ENCODE measurements around the gene SRSF6. TPM values are rescaled to one million over a fixed set of nuclear protein-coding genes. Genes with fewer than 3 reads are reported as not detected.
"Not testable (repeated sequence)": the region's sequence is repeated elsewhere in the genome, so short reads cannot be mapped to it uniquely, and the experiment has no call there.

Gene SRSF6
- total RNA-seq, 1 experiment from 2014 or later: 335 TPM

DNA sequence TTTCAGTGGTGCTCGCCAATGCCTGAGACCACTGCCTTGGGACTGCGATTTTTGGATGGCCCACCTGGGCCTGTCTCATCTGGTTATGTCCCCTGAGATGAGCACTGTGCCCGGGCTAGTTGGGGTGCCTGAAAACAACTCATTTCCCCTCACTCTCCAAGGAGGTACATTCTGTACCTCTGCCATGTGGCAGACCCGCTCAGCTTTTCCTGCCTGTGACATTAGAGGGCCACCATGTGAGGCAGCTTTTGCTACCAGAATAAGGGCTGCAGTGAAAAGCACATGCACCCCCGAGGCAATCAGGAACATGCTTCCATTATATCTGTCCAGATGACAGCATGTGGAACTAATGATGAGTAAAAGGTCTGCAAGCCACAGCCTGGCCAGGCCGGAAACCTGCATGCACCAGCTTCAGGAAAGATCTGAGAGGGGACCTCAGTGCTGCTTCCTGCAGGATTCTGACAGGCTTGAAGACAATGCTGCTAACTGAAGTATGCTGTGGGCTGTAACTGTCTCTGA, 11.3 kb upstream of the SRSF6 start:
- Histone ChIP-seq H3K9me3 (no peaks in the 10 kb centered on the region), H3K27me3 (replicated peaks; ENCODE audit: control insufficient read depth, insufficient read depth, low read length) (no peaks in the 10 kb centered on the region), H3K4me3 (ENCODE audit: low read depth, low read length) (no peak overlapping the region), H3K4me1 (no peaks in the 10 kb centered on the region), H3K36me3 (ENCODE audit: control insufficient read depth, insufficient read depth, low read length) (no peaks in the 10 kb centered on the region)
- H3K9me3 Mint-ChIP-seq (ENCODE audit: unreplicated experiment): no peaks in the 10 kb centered on the region
- no TSS peak for BruUV-seq (replicated peaks)
- H3K4me3 Mint-ChIP-seq (ENCODE audit: unreplicated experiment): no peak overlapping the region
- H3K27me3 Mint-ChIP-seq (ENCODE audit: insufficient read depth, unreplicated experiment): peaks cover 9% of the 10 kb centered on the region
- CTCF ChIA-PET: interaction anchor here (0.6 kb wide), 2 partner anchors 93 to 301 kb away, joined by 3 to 5 read pairs; no protein-coding TSS in a partner anchor
- no peaks in the 10 kb centered on the region for H3K36me3 Mint-ChIP-seq (ENCODE audit: insufficient read depth, unreplicated experiment)
- DNase-seq: peak in 1 of 2 experiments; percentile 44
- H3K4me1 Mint-ChIP-seq (ENCODE audit: low read depth, unreplicated experiment): no peaks in the 10 kb centered on the region
- intact Hi-C loops (cut with micrococcal nuclease; ENCODE audit: unreplicated experiment): no loop called here
- no peak overlapping the region for H3K27ac Mint-ChIP-seq (ENCODE audit: unreplicated experiment)
- TF ChIP-seq, protein P1, sequence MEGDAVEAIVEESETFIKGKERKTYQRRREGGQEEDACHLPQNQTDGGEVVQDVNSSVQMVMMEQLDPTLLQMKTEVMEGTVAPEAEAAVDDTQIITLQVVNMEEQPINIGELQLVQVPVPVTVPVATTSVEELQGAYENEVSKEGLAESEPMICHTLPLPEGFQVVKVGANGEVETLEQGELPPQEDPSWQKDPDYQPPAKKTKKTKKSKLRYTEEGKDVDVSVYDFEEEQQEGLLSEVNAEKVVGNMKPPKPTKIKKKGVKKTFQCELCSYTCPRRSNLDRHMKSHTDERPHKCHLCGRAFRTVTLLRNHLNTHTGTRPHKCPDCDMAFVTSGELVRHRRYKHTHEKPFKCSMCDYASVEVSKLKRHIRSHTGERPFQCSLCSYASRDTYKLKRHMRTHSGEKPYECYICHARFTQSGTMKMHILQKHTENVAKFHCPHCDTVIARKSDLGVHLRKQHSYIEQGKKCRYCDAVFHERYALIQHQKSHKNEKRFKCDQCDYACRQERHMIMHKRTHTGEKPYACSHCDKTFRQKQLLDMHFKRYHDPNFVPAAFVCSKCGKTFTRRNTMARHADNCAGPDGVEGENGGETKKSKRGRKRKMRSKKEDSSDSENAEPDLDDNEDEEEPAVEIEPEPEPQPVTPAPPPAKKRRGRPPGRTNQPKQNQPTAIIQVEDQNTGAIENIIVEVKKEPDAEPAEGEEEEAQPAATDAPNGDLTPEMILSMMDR (IDR thresholded peaks at IDR 0.05; ENCODE audit: insufficient read depth in 1 of 2, low read depth in 1 of 2, low read length in 1 of 2, severe bottlenecking in 1 of 2, unreplicated experiment in 1 of 2): no peak
- POLR2A ChIA-PET: no interaction called here

DNA sequence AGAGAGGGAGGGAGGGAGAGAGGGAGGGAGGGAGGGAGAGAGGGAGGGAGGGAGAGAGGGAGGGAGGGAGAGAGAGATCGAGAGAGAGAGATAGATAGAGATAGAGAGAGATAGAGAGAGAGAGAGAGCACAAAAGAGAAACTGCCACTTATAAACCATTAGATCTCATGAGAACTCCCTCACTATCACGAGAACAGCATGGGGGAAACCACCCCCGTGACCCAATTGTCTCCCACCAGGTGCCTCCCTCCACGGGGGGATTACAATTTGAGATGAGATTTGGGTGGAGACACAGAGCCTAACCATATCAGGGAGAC, 9.3 kb upstream of the SRSF6 start:
- H3K36me3 Mint-ChIP-seq (ENCODE audit: insufficient read depth, unreplicated experiment); H3K4me1 Mint-ChIP-seq (ENCODE audit: low read depth, unreplicated experiment); H3K36me3 ChIP-seq (ENCODE audit: control insufficient read depth, insufficient read depth, low read length); intact Hi-C loops (cut with micrococcal nuclease; ENCODE audit: unreplicated experiment); H3K27me3 Mint-ChIP-seq (ENCODE audit: insufficient read depth, unreplicated experiment); H3K4me1 ChIP-seq; H3K4me3 Mint-ChIP-seq (ENCODE audit: unreplicated experiment); H3K9me3 ChIP-seq; DNase-seq; H3K27ac Mint-ChIP-seq (ENCODE audit: unreplicated experiment); H3K4me3 ChIP-seq (ENCODE audit: low read depth, low read length); H3K27me3 ChIP-seq (replicated peaks; ENCODE audit: control insufficient read depth, insufficient read depth, low read length); BruUV-seq (replicated peaks); H3K9me3 Mint-ChIP-seq (ENCODE audit: unreplicated experiment): not testable (repeated sequence)
- CTCF ChIA-PET: interaction anchor here (0.6 to 1.8 kb wide), 23 partner anchors 9 to 750 kb away, joined by 3 to 20 read pairs (median 3); partner anchors contain the start of genes IFT52, SGK2 and SRSF6
- POLR2A ChIA-PET: interaction anchor here (1.0 to 1.3 kb wide), 2 partner anchors 9 to 10 kb away, joined by 5 to 6 read pairs; partner anchors contain the start of gene SRSF6

DNA sequence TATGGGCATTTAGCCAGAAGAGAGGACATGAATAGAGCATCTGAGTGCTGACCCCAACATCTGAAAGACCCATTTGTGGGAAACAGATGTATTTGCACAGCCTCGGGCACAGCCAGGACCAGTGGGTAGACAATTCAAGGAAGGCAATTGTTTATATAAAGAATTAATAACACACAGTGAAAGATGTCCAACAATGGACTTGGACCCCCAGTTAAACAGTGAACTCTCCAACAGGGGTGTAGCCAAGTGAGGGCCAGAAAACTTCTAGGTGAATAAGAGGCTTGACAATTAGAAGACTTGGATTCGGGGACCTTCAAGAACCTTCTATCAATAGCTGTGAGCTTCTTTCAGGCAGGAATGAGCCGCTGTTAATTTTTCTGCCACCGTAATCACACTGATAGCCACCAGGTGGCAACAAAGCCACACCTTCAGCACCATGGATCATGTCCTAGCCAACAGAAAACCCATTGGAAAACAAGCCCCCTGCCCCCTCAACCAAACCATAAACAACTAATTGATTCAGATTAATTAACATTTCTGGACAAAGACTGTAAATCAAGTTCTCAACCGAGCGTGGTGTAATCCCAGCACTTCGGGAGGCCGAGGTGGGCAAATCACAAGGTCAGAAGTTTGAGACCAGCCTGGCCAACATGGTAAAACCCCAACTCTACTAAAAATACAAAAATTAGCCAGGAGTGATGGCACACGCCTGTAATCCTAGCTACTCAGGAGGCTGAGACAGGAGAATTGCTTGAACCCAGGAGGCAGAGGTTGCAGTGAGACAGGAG, 8.8 kb upstream of the SRSF6 start:
- ChIA-PET CTCF (interaction anchor here (0.5 to 1.8 kb wide), 24 partner anchors 9 to 749 kb away, joined by 3 to 20 read pairs (median 3); partner anchors contain the start of genes IFT52, SGK2 and SRSF6), POLR2A (interaction anchor here (1.0 to 1.3 kb wide), 2 partner anchors 8 to 10 kb away, joined by 5 to 6 read pairs; partner anchors contain the start of gene SRSF6)
- no peaks in the 10 kb centered on the region for H3K9me3 Mint-ChIP-seq (ENCODE audit: unreplicated experiment)
- TF ChIP-seq, protein P1 (IDR thresholded peaks at IDR 0.05; ENCODE audit: insufficient read depth in 1 of 2, low read depth in 1 of 2, low read length in 1 of 2, severe bottlenecking in 1 of 2, unreplicated experiment in 1 of 2): peak; percentile 95
- H3K4me1 Mint-ChIP-seq (ENCODE audit: low read depth, unreplicated experiment): no peaks in the 10 kb centered on the region
- H3K27me3 Mint-ChIP-seq (ENCODE audit: insufficient read depth, unreplicated experiment): peaks cover 2% of the 10 kb centered on the region
- Histone ChIP-seq H3K27me3 (replicated peaks; ENCODE audit: control insufficient read depth, insufficient read depth, low read length) (no peaks in the 10 kb centered on the region), H3K36me3 (ENCODE audit: control insufficient read depth, insufficient read depth, low read length) (no peaks in the 10 kb centered on the region), H3K4me3 (ENCODE audit: low read depth, low read length) (no peak overlapping the region), H3K9me3 (no peaks in the 10 kb centered on the region), H3K4me1 (no peaks in the 10 kb centered on the region)
- no TSS peak for BruUV-seq (replicated peaks)
- no peak overlapping the region for H3K27ac Mint-ChIP-seq (ENCODE audit: unreplicated experiment)
- peak; percentile 72 to 78 for DNase-seq
- H3K4me3 Mint-ChIP-seq (ENCODE audit: unreplicated experiment): no peak overlapping the region
- intact Hi-C loops (cut with micrococcal nuclease; ENCODE audit: unreplicated experiment): loop anchor here (1.0 kb wide), 4 partner anchors 24 to 631 kb away; no protein-coding TSS in a partner anchor
- H3K36me3 Mint-ChIP-seq (ENCODE audit: insufficient read depth, unreplicated experiment): no peaks in the 10 kb centered on the region
